ENCODE results near the gene FOXF1.

DNA sequence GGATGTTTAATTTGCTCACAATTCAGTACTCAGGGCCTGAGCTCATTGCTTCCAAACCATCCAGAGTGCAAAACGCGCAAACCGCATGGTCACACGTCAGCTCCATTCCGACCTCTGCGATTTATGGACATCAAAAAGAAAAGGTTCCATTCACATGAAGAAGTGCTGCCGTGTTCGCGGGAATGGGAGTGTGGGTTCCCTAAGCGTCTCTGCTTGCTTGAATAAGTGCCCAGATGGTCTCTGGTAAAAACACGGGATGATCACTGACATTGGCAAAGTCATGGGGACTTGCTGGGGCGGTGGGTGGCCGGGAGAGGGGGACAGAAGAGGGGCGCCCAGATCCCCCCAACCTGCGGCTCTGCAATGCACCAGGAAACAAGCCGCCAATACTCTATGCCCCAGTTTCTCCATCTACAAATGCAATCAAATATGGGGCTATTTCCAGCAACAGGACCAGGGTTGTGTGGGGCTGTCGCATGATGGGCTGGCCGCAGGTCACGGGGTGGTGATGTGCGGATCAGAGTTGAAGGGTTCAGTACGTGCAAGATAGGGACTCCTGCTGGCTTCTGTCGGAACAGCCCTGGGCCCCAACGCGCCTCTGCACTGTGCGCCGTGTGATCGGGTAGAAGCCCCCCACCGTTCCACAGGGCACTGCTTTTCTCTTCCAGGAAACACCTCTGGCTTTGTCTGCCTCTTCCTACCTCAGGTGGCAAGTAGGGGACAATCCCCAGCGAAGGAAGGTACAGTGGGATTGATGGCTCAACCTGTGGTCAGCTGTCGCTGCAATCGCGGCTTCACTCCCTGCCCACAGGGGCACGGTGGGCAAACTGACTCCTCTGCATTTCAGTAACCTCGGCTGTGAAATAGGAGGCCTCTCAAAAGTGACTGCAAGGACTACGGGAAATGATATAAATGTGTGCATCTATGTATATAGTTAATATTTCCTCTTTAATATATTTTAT, 11.2 kb downstream of the FOXF1 start:
- TF ChIP-seq, protein P1, sequence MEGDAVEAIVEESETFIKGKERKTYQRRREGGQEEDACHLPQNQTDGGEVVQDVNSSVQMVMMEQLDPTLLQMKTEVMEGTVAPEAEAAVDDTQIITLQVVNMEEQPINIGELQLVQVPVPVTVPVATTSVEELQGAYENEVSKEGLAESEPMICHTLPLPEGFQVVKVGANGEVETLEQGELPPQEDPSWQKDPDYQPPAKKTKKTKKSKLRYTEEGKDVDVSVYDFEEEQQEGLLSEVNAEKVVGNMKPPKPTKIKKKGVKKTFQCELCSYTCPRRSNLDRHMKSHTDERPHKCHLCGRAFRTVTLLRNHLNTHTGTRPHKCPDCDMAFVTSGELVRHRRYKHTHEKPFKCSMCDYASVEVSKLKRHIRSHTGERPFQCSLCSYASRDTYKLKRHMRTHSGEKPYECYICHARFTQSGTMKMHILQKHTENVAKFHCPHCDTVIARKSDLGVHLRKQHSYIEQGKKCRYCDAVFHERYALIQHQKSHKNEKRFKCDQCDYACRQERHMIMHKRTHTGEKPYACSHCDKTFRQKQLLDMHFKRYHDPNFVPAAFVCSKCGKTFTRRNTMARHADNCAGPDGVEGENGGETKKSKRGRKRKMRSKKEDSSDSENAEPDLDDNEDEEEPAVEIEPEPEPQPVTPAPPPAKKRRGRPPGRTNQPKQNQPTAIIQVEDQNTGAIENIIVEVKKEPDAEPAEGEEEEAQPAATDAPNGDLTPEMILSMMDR (IDR thresholded peaks at IDR 0.05): no peak
- no peak for TF ChIP-seq POLR2A (IDR thresholded peaks at IDR 0.05)

Data from uterus (tissue), 2 donors.